ENCODE results near the gene CCDC178.
"Not testable (repeated sequence)": the region's sequence is repeated elsewhere in the genome, so short reads cannot be mapped to it uniquely, and the experiment has no call there.

Gene CCDC178

DNA sequence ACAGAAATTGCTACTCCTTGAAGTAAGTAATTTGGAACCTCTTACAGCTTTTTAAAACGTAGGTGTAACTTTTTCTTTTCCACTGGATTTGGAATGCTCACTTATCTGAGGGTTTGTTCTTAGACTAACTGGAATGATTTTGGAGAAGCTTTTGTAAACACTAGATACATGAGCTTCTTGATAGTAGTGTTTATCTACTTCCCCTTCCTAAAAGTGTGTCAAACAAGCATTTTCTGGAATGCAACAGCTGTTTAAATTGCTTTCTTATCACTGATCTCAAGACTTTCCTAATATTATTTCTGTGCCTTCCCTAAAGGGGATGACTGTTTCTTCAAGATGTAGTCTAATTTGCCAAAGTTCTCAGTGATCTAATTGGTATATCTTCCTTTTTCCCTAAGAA lies 282.6 kb downstream of the CCDC178 start:
- no peak overlapping the region for H3K4me3 ChIP-seq (ENCODE audit: control insufficient read depth, low read depth, low read length)
- DNase-seq (ENCODE audit: low read depth): no peak
- TF ChIP-seq, protein P1, sequence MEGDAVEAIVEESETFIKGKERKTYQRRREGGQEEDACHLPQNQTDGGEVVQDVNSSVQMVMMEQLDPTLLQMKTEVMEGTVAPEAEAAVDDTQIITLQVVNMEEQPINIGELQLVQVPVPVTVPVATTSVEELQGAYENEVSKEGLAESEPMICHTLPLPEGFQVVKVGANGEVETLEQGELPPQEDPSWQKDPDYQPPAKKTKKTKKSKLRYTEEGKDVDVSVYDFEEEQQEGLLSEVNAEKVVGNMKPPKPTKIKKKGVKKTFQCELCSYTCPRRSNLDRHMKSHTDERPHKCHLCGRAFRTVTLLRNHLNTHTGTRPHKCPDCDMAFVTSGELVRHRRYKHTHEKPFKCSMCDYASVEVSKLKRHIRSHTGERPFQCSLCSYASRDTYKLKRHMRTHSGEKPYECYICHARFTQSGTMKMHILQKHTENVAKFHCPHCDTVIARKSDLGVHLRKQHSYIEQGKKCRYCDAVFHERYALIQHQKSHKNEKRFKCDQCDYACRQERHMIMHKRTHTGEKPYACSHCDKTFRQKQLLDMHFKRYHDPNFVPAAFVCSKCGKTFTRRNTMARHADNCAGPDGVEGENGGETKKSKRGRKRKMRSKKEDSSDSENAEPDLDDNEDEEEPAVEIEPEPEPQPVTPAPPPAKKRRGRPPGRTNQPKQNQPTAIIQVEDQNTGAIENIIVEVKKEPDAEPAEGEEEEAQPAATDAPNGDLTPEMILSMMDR (IDR thresholded peaks at IDR 0.05; ENCODE audit: control insufficient read depth, insufficient read depth, low read depth, low read length, missing control alignments): no peak

DNA sequence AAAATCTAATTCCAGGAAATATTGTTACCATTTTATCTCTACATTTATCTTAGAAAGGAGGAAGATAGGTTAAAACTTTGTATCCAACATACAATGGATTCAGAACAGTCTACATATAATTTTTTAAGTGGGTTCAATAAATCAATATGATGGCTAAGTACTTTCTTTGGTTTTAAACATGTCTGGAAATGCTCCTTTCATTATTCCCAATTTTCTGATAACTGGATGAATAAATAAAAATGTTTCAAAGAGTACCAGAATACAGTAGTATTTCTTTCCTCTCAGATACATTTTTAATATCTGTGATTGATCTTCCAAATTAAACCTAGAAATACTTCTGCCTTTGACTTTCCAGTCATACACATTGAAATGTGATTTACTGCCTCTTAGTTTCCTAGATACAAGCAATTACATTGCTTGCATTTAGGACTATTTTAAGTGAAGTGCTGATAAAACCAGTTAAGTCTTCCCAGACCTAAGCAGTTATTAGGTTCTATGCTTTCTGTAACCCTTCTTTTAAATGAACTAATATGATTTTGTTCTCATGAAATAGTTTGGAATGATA lies 283.5 kb downstream of the CCDC178 start:
- no peak for DNase-seq (ENCODE audit: low read depth)
- H3K4me3 ChIP-seq (ENCODE audit: control insufficient read depth, low read depth, low read length): no peak overlapping the region
- TF ChIP-seq, protein P1 (IDR thresholded peaks at IDR 0.05; ENCODE audit: control insufficient read depth, insufficient read depth, low read depth, low read length, missing control alignments): no peak

DNA sequence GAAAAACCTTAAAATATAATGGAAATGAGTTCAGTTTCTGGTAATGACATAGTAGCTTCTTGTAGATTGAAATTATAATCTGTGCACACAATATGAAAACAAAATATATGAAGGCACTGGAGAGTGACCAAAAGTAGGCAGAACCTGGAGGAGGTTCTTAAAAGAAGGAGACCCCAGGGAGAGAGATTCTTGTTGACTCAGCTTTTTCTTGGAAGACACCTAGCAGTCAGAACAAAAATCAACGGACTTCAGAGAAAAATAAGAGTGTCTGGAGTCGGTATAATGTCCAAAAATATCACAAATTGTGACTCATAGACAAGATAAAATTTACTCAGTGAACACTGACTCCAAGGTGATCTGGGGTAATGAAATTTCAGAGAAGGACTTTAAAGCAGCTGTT lies 286.5 kb downstream of the CCDC178 start:
- DNase-seq (ENCODE audit: low read depth): no peak
- H3K4me3 ChIP-seq (ENCODE audit: control insufficient read depth, low read depth, low read length): no peak overlapping the region
- TF ChIP-seq, protein P1 (IDR thresholded peaks at IDR 0.05; ENCODE audit: control insufficient read depth, insufficient read depth, low read depth, low read length, missing control alignments): no peak

DNA sequence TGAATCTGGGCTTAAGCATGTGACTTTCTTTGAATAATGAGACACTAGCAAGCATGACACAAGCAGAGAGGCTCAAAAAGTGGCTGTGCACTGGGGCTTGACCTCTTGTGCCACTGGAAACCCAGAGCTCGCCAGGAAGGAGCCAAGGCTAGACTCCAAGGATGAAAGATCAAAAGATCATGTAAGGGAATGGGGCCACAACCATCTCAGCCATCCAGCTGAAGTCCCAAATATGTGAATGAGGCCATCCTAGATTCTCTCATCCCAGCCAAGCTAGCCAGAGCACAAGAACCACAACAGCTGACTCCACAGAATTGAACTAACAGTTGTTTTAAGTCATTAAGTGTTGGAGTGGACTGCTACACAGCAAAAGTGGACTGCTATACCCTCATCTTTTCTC lies 288.1 kb downstream of the CCDC178 start:
- TF ChIP-seq, protein P1 (IDR thresholded peaks at IDR 0.05; ENCODE audit: control insufficient read depth, insufficient read depth, low read depth, low read length, missing control alignments): no peak
- no peak for DNase-seq (ENCODE audit: low read depth)
- no peak overlapping the region for H3K4me3 ChIP-seq (ENCODE audit: control insufficient read depth, low read depth, low read length)

DNA sequence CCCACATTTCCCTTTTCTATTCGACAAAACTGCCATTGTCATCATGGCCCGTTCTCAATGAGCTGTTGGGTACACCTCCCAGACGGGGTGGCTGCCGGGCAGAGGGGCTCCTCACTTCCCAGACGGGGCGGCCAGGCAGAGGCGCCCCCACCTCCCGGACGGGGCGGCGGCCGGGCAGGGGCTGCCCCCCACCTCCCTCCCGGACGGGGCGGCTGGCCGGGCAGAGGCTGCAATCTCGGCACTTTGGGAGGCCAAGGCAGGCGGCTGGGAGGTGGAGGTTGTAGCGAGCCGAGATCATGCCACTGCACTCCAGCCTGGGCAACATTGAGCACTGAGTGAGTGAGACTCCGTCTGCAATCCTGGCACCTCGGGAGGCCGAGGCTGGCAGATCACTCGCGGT lies 292.7 kb downstream of the CCDC178 start:
- not testable (repeated sequence) for H3K4me3 ChIP-seq (ENCODE audit: control insufficient read depth, low read depth, low read length); DNase-seq (ENCODE audit: low read depth)

DNA sequence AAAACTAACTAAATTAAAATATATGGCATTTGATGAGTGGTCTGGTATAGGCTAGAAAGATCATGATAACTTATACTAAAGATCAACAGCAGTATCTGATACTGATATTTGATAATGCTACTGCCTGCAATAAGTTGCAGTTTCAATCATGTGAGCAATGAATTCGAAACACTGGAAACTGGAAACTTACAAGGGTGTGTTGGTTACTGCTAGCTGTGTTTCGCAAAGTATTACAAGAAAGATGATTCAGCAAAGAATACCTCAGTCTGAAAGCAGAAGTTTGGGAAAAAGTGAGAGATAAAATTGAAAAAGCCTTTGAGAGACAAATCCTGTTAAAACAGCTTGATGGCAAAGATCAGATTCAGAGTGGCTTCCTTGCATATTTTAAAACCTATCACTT lies 294.5 kb downstream of the CCDC178 start:
- DNase-seq (ENCODE audit: low read depth): no peak
- no peak overlapping the region for H3K4me3 ChIP-seq (ENCODE audit: control insufficient read depth, low read depth, low read length)
- TF ChIP-seq, protein P1 (IDR thresholded peaks at IDR 0.05; ENCODE audit: control insufficient read depth, insufficient read depth, low read depth, low read length, missing control alignments): no peak

DNA sequence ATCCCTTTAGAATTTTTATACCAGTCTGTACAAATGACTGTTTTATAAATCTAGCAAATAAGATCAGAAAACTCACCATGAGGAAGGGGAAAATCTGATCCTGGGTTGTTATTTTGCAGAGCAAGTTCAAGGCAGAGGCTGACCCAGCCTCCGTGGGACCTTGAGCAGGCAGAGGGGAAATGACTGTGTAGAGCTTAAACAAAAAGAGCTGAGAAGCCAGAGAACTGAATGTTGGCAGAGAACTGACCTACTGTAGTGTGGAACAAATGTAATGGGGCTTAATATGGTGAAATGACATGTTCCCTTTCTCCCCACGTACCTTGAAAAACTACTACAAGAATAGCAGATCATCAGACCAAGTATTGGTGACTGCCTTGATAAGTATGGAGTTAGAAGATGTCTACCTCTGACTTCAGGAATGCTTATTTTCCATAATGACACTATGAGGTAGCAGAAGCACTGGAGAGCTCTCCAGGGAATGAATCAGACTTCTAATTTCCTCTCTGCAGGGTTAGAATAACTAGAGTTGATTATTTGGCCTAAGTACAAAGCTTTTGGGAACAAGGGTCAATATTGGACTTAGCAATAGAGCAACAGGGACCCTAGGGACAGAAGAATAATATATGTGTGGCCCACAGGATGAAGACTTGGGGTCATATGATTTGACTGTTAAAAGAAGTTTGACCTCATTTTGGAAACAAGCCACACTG lies 304.4 kb downstream of the CCDC178 start:
- no peak for DNase-seq (ENCODE audit: low read depth)

More for the DNA sequence above, 304.4 kb downstream of the CCDC178 start:
- H3K4me3 ChIP-seq (ENCODE audit: control insufficient read depth, low read depth, low read length): no peak overlapping the region
- TF ChIP-seq, protein P1 (IDR thresholded peaks at IDR 0.05; ENCODE audit: control insufficient read depth, insufficient read depth, low read depth, low read length, missing control alignments): no peak
